Measurements from ENCODE around the gene DDX52.

Gene DDX52, protein sequence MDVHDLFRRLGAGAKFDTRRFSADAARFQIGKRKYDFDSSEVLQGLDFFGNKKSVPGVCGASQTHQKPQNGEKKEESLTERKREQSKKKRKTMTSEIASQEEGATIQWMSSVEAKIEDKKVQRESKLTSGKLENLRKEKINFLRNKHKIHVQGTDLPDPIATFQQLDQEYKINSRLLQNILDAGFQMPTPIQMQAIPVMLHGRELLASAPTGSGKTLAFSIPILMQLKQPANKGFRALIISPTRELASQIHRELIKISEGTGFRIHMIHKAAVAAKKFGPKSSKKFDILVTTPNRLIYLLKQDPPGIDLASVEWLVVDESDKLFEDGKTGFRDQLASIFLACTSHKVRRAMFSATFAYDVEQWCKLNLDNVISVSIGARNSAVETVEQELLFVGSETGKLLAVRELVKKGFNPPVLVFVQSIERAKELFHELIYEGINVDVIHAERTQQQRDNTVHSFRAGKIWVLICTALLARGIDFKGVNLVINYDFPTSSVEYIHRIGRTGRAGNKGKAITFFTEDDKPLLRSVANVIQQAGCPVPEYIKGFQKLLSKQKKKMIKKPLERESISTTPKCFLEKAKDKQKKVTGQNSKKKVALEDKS

DNA sequence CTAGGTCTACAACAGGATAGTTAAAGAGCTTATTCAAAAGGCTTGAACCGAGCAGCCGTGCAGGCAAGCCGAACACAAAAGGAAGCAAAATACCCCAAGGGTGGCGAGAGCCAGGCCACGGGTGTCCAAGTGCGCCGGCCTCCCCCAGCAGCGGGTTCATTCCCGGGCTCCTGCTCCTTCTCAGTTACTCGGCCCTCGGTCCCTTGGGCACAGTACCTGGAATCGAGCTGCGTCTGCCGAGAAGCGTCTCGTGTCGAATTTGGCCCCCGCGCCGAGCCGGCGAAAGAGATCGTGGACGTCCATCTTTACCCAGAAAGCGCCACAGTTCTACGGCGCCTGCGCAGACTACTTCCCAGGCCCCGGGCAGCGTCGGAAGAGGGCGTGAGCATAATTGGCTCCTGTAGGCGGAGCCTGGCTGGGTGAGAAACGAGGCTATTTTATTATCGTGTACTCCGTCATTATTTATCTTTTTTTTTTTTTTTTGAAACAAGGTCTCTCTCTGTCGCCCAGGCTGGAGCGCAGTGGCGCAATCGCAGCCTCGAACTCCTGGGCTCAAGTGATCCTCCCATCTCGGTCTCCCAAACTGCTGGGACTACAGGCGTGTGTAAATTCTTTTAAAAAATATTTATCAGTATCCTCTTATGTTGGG, at the start of gene DDX52:
Gene DDX52, minus strand, starts transcription at position 329 of the 649 bp plus-strand sequence. Its CDS starts 26 bp downstream, at position 303.
- Histone ChIP-seq H3K36me3 (ENCODE audit: control insufficient read depth, low read length) (peaks cover 35% of the 10 kb centered on the region), H3K27ac (ENCODE audit: low read depth, low read length) (peak within 1 kb of the TSS; percentile 27; the same call in 1 of the 2 replicates), H3K4me1 (ENCODE audit: control insufficient read depth, low read length) (peaks cover 22% of the 10 kb centered on the region), H3K27me3 (ENCODE audit: control insufficient read depth, low read length) (peaks cover 30% of the 10 kb centered on the region), H3K4me3 (ENCODE audit: low read length) (peak within 1 kb of the TSS; percentile 81), H3K9me2 (replicated peaks; ENCODE audit: control insufficient read depth, low read length) (no peaks in the 10 kb centered on the region), H3K79me2 (ENCODE audit: control insufficient read depth, low read length) (peaks cover 46% of the 10 kb centered on the region), H3K4me2 (ENCODE audit: low read length) (peak within 1 kb of the TSS; percentile 81), H3K9me3 (ENCODE audit: control insufficient read depth, insufficient read depth, low read length) (no peaks in the 10 kb centered on the region), H3F3A (ENCODE audit: control insufficient read depth, insufficient read depth) (no peaks in the 10 kb centered on the region), H4K20me1 (ENCODE audit: control insufficient read depth, insufficient read depth, low read depth, low read length) (no peaks in the 10 kb centered on the region)
- TF ChIP-seq EZH2phosphoT487 (IDR thresholded peaks at IDR 0.05; ENCODE audit: borderline replicate concordance, low read length), result no peak
- TF ChIP-seq, protein P1, sequence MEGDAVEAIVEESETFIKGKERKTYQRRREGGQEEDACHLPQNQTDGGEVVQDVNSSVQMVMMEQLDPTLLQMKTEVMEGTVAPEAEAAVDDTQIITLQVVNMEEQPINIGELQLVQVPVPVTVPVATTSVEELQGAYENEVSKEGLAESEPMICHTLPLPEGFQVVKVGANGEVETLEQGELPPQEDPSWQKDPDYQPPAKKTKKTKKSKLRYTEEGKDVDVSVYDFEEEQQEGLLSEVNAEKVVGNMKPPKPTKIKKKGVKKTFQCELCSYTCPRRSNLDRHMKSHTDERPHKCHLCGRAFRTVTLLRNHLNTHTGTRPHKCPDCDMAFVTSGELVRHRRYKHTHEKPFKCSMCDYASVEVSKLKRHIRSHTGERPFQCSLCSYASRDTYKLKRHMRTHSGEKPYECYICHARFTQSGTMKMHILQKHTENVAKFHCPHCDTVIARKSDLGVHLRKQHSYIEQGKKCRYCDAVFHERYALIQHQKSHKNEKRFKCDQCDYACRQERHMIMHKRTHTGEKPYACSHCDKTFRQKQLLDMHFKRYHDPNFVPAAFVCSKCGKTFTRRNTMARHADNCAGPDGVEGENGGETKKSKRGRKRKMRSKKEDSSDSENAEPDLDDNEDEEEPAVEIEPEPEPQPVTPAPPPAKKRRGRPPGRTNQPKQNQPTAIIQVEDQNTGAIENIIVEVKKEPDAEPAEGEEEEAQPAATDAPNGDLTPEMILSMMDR (IDR thresholded peaks at IDR 0.05; ENCODE audit: low read depth, low read length, poor library complexity, severe bottlenecking), result no peak

DNA sequence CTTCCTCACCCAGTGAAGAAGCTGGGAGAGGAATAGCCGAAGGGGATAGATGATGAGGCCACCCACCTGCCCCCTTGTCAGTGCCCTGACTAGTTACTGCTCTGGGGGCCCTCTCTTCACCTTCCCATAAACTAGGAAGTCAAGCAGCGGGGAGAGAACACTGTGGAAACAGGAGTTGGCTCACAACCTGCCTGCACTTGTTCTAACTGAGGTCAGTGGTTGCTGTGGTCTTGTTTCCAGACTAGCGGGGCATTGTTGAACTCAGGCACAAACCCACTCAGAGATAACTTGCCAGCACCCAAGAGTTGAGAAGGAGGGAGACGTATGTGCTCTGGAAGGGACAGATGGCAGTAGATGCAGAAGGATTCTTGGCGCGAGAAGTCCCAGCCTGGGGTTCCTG, 48.6 kb upstream of the DDX52 start:
- Histone ChIP-seq H3K9me2 (replicated peaks; ENCODE audit: control insufficient read depth, low read length) (no peaks in the 10 kb centered on the region), H3K36me3 (ENCODE audit: control insufficient read depth, low read length) (no peaks in the 10 kb centered on the region), H4K20me1 (ENCODE audit: control insufficient read depth, insufficient read depth, low read depth, low read length) (no peaks in the 10 kb centered on the region), H3K4me1 (ENCODE audit: control insufficient read depth, low read length) (no peaks in the 10 kb centered on the region), H3K4me2 (ENCODE audit: low read length) (no peak overlapping the region), H3K27me3 (ENCODE audit: control insufficient read depth, low read length) (no peaks in the 10 kb centered on the region; the same call in 1 of the 2 replicates), H3K9me3 (ENCODE audit: control insufficient read depth, insufficient read depth, low read length) (no peaks in the 10 kb centered on the region), H3F3A (ENCODE audit: control insufficient read depth, insufficient read depth) (no peaks in the 10 kb centered on the region), H3K79me2 (ENCODE audit: control insufficient read depth, low read length) (no peaks in the 10 kb centered on the region), H3K4me3 (ENCODE audit: low read length) (no peak overlapping the region), H3K27ac (ENCODE audit: low read depth, low read length) (no peak overlapping the region)
- no peak for TF ChIP-seq EZH2phosphoT487 (IDR thresholded peaks at IDR 0.05; ENCODE audit: borderline replicate concordance, low read length)
- TF ChIP-seq, protein P1 (IDR thresholded peaks at IDR 0.05; ENCODE audit: low read depth, low read length, poor library complexity, severe bottlenecking), result no peak

DNA sequence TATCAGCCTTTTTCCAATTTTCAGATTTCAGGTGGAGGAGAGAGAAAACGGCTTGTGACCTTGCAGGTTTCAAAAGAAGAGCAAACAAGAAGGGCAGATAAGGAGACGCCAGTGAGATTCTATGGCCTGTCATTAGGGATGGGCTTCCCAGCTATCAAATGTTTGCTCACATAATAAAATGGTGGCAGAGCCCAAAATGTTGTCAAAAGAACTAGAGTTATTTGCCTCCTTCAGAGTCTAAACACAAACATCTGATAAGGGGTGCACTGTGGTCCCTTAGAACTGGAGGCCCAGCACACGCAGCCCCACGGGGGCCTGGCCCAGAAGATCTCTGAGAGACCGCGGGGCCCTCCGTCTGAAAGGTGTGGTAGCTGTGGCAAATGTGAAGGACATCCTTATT, 46.1 kb upstream of the DDX52 start:
- Histone ChIP-seq H3K4me2 (ENCODE audit: low read length) (no peak overlapping the region), H3K9me3 (ENCODE audit: control insufficient read depth, insufficient read depth, low read length) (no peaks in the 10 kb centered on the region), H3K4me1 (ENCODE audit: control insufficient read depth, low read length) (no peaks in the 10 kb centered on the region), H3F3A (ENCODE audit: control insufficient read depth, insufficient read depth) (no peaks in the 10 kb centered on the region), H4K20me1 (ENCODE audit: control insufficient read depth, insufficient read depth, low read depth, low read length) (no peaks in the 10 kb centered on the region), H3K36me3 (ENCODE audit: control insufficient read depth, low read length) (no peaks in the 10 kb centered on the region), H3K27ac (ENCODE audit: low read depth, low read length) (no peak overlapping the region), H3K27me3 (ENCODE audit: control insufficient read depth, low read length) (no peaks in the 10 kb centered on the region; the same call in 1 of the 2 replicates), H3K9me2 (replicated peaks; ENCODE audit: control insufficient read depth, low read length) (no peaks in the 10 kb centered on the region), H3K4me3 (ENCODE audit: low read length) (no peak overlapping the region), H3K79me2 (ENCODE audit: control insufficient read depth, low read length) (no peaks in the 10 kb centered on the region)
- TF ChIP-seq EZH2phosphoT487 (IDR thresholded peaks at IDR 0.05; ENCODE audit: borderline replicate concordance, low read length), result no peak
- TF ChIP-seq, protein P1 (IDR thresholded peaks at IDR 0.05; ENCODE audit: low read depth, low read length, poor library complexity, severe bottlenecking), result no peak
